Osteoblast (primary cell): ENCODE measurements around the gene MAP2K1. TPM values are rescaled to one million over a fixed set of nuclear protein-coding genes. Genes with fewer than 3 reads are reported as not detected.

ENCODE experiments used
- DNase-seq: peaks from one replicate; pipeline ENCODE4 v3.0.0; 2011; ENCODE audit warnings: low spot score, mixed read lengths; ENCODE audit not compliant: insufficient read length; ENCODE audit errors: missing footprints
- H2AFZ ChIP-seq: 2 replicates; pipeline ENCODE4 v1.6.0; 2011; ENCODE audit warnings: mild to moderate bottlenecking, low read length
- H3K27ac ChIP-seq: 2 replicates; pipeline ENCODE4 v1.5.1; 2011; ENCODE audit warnings: mild to moderate bottlenecking, low read depth, low read length, moderate library complexity
- H3K27me3 ChIP-seq: 2 replicates; pipeline ENCODE4 v1.6.0; 2012; ENCODE audit warnings: mild to moderate bottlenecking, control low read depth, inconsistent platforms, low read length, moderate library complexity; ENCODE audit not compliant: insufficient read depth
- H3K36me3 ChIP-seq: 2 replicates; pipeline ENCODE4 v1.5.1; 2011; ENCODE audit warnings: mild to moderate bottlenecking, low read length, control low read depth, moderate library complexity; ENCODE audit not compliant: insufficient read depth
- H3K4me1 ChIP-seq: 2 replicates; pipeline ENCODE4 v1.5.1; 2011; ENCODE audit warnings: mild to moderate bottlenecking, low read length, control low read depth, moderate library complexity; ENCODE audit not compliant: insufficient read depth
- H3K4me2 ChIP-seq: 2 replicates; pipeline ENCODE4 v1.6.0; 2011; ENCODE audit warnings: mild to moderate bottlenecking, low read length; ENCODE audit not compliant: insufficient read depth
- H3K4me3 ChIP-seq: fragments of 200-600 bp; sonication (generic); 3 replicates; pipeline ENCODE4 v1.5.1; 2012; ENCODE audit warnings: mild to moderate bottlenecking, low read length, inconsistent platforms; ENCODE audit not compliant: insufficient read depth
- H3K79me2 ChIP-seq: 2 replicates; pipeline ENCODE4 v1.6.0; 2012; ENCODE audit warnings: mild to moderate bottlenecking, low read length, control low read depth, inconsistent platforms; ENCODE audit not compliant: insufficient read depth
- H3K9me3 ChIP-seq: 2 replicates; pipeline ENCODE4 v1.5.1; 2011; ENCODE audit warnings: low read depth, low read length, control low read depth
- H4K20me1 ChIP-seq: 2 replicates; pipeline ENCODE4 v1.6.0; 2012; ENCODE audit warnings: mild to moderate bottlenecking, low read length, control low read depth; ENCODE audit not compliant: insufficient read depth
- CTCF ChIP-seq: IDR thresholded peaks from 2 replicates; pipeline ENCODE4 v1.5.1; 2011; ENCODE audit warnings: mild to moderate bottlenecking, low read depth, low read length, moderate library complexity; ENCODE audit errors: extremely low read depth
- total RNA-seq: library from RNA; depleted of rRNA; stranded (reverse); fragments of >200 nt; gene quantifications from 2 replicates; pipeline ENCODE4 v1.2.3, GENCODE V29; 2012

The MAP2K1 gene
- total RNA-seq, 1 donor, result 19.2 TPM

DNA sequence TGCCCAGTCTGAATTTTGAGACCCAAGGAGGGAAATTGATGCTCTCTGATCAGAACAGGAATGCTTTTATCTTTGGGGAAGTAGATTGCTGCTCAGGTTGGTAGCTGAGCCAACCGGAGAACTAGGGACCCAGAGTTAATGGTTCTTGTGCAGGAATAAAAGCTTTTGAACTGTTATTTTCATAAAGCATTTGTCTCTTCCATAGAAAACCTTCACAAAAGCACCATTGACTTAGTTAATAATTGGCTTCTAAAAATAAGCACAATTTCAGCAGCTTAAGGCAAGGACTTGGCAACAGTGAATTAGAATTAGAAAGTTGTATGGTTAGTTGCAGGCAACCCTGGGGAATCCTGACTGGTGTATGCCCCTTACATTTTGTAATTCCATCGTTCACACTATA lies 53.8 kb downstream of the MAP2K1 start:
- TF ChIP-seq CTCF, result no peak
- H3K36me3 ChIP-seq, result peaks cover 42% of the 10 kb centered on the region
- no peaks in the 10 kb centered on the region for H3K4me1 ChIP-seq
- no peak overlapping the region for H3K4me2 ChIP-seq
- H3K27me3 ChIP-seq, result no peaks in the 10 kb centered on the region
- no peak overlapping the region for H2AFZ ChIP-seq
- no peak for DNase-seq
- no peaks in the 10 kb centered on the region for H3K9me3 ChIP-seq
- H3K4me3 ChIP-seq, result no peak overlapping the region
- H3K27ac ChIP-seq, result no peak overlapping the region
- H3K79me2 ChIP-seq, result peaks cover 8% of the 10 kb centered on the region
- peaks cover 11% of the 10 kb centered on the region for H4K20me1 ChIP-seq

DNA sequence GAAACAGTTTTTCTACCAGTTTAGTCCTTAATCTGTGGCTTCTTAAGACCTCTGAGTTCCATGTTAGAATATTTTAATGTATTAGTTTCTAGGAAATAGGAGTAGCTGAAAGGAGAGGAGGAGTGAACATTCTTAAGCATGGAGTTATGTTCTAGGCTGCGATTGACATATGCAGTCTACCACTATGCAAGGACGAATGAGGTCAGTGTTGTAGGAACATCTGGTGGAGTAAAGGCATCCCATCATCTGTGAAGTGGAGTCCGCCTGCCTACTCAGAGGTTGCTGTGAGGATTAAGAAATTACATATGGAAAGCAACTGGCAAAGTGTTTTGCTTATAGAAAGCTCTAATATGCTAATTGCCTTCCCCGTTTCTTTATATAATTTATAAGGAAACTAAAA lies 65.7 kb downstream of the MAP2K1 start:
- Histone ChIP-seq H3K27ac (no peak overlapping the region), H3K27me3 (no peaks in the 10 kb centered on the region), H3K36me3 (no peaks in the 10 kb centered on the region), H4K20me1 (peaks cover 5% of the 10 kb centered on the region), H3K4me1 (peaks cover 6% of the 10 kb centered on the region), H3K4me3 (no peak overlapping the region), H3K79me2 (no peaks in the 10 kb centered on the region), H3K4me2 (no peak overlapping the region), H3K9me3 (no peaks in the 10 kb centered on the region), H2AFZ (no peak overlapping the region)
- DNase-seq, result no peak
- TF ChIP-seq CTCF, result no peak

- no peak overlapping the region for H3K27ac ChIP-seq
- H3K79me2 ChIP-seq, result no peaks in the 10 kb centered on the region
- H3K4me2 ChIP-seq, result no peak overlapping the region
- H3K4me1 ChIP-seq, result peaks cover 6% of the 10 kb centered on the region
- H2AFZ ChIP-seq, result no peak overlapping the region
- peaks cover 5% of the 10 kb centered on the region for H4K20me1 ChIP-seq
- no peak overlapping the region for H3K4me3 ChIP-seq
- DNase-seq, result no peak
- H3K9me3 ChIP-seq, result no peaks in the 10 kb centered on the region
- no peaks in the 10 kb centered on the region for H3K36me3 ChIP-seq
- no peaks in the 10 kb centered on the region for H3K27me3 ChIP-seq
- no peak for TF ChIP-seq CTCF
These were observed 66.4 kb downstream of the MAP2K1 start for GRCh38 chr15:66452971-66453580.

DNA sequence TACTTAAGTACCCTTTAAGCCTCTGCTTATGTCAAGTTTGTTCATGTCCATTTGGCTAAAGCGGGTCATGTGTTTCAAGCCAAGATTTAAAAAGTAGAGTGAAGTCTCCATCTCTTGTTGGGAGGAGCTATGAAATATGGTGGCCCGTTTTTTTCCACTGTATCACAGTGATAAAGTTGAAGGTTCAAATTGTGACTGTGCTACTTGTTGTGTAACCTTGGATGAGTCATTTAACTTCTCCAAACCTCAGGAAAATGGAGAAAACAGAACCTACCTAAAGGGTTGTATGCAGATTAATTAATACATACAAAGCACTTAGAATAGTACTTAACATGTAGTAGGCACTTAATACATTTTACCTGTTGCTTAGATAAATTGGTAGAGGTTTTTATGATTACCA lies 67.4 kb downstream of the MAP2K1 start:
- no peak overlapping the region for H3K4me2 ChIP-seq
- TF ChIP-seq CTCF, result no peak
- no peaks in the 10 kb centered on the region for H3K79me2 ChIP-seq
- H3K36me3 ChIP-seq, result no peaks in the 10 kb centered on the region
- H2AFZ ChIP-seq, result no peak overlapping the region
- no peaks in the 10 kb centered on the region for H3K9me3 ChIP-seq
- H3K4me3 ChIP-seq, result no peak overlapping the region
- peaks cover 6% of the 10 kb centered on the region for H3K4me1 ChIP-seq
- DNase-seq, result no peak
- no peaks in the 10 kb centered on the region for H3K27me3 ChIP-seq
- peaks cover 5% of the 10 kb centered on the region for H4K20me1 ChIP-seq
- H3K27ac ChIP-seq, result no peak overlapping the region
